ENCODE data around the gene LYRM9. TPM values are rescaled to one million over a fixed set of nuclear protein-coding genes. Genes with fewer than 3 reads are reported as not detected.

Gene LYRM9
- total RNA-seq, 1 experiment from 2014 or later: 6.4 TPM

DNA sequence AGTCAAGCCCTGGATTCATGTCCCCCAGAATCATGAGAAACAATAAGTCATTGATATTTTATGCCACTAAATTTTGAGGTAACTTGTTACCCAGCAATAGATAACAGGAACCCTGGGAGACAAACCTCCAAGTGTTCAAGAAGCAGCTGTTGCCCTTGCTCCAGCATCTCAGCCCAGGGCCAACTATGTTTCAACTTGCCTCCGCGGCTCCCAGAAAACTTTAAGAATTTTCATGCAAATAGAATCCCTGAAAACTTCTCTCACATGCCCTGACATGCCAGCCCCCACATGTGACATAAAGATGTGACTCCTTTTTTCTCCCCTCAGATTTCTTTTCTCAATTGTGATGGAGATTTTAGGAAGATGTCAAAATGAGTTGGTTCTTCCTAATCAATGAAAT lies 22.8 kb downstream of the LYRM9 start:
- H3K4me1 Mint-ChIP-seq (ENCODE audit: insufficient read depth, unreplicated experiment): peaks cover 8% of the 10 kb centered on the region
- H3K36me3 Mint-ChIP-seq (ENCODE audit: insufficient read depth, unreplicated experiment): no peaks in the 10 kb centered on the region
- DNase-seq (ENCODE audit: unreplicated experiment): no peak
- intact Hi-C loops (cut with micrococcal nuclease): no loop called here
- no peak overlapping the region for H3K27ac Mint-ChIP-seq (ENCODE audit: low read depth, unreplicated experiment)
- peaks cover 12% of the 10 kb centered on the region for H3K27me3 Mint-ChIP-seq (ENCODE audit: insufficient read depth, unreplicated experiment)
- CTCF ChIA-PET: interaction anchor here (0.6 to 4.6 kb wide), 2 partner anchors 65 to 271 kb away, joined by 3 to 22 read pairs; no protein-coding TSS in a partner anchor
- no TSS peak for BruUV-seq (replicated peaks)
- H3K4me3 Mint-ChIP-seq (ENCODE audit: unreplicated experiment): no peak overlapping the region
- POLR2A ChIA-PET: interaction anchor here (0.7 kb wide), 1 partner anchor 610 kb away, joined by 3 read pairs; no protein-coding TSS in a partner anchor
- TF ChIP-seq, protein P1, sequence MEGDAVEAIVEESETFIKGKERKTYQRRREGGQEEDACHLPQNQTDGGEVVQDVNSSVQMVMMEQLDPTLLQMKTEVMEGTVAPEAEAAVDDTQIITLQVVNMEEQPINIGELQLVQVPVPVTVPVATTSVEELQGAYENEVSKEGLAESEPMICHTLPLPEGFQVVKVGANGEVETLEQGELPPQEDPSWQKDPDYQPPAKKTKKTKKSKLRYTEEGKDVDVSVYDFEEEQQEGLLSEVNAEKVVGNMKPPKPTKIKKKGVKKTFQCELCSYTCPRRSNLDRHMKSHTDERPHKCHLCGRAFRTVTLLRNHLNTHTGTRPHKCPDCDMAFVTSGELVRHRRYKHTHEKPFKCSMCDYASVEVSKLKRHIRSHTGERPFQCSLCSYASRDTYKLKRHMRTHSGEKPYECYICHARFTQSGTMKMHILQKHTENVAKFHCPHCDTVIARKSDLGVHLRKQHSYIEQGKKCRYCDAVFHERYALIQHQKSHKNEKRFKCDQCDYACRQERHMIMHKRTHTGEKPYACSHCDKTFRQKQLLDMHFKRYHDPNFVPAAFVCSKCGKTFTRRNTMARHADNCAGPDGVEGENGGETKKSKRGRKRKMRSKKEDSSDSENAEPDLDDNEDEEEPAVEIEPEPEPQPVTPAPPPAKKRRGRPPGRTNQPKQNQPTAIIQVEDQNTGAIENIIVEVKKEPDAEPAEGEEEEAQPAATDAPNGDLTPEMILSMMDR (IDR thresholded peaks at IDR 0.05; ENCODE audit: unreplicated experiment): no peak
- no peaks in the 10 kb centered on the region for H3K9me3 Mint-ChIP-seq (ENCODE audit: unreplicated experiment)

DNA sequence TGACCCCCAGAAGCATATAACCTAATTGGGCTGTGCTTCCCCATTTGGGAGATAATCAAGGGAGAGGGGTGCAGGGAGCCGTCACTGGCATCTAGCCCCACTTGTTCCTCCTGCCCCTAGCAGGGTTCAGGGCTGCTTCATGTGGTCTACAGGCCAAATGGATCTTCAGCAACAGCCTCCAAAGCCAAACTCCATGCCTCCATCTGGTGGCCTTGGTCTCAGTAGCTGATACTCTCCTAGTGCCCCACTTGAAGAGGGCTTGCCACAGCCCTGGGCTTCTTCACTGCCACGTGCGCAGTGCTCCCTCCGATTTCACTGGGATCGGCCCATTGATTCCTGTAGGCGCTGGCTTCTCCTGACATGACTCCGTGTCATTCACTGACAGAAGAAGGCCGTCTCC lies 24.6 kb downstream of the LYRM9 start:
- intact Hi-C loops (cut with micrococcal nuclease): no loop called here
- DNase-seq (ENCODE audit: unreplicated experiment): no peak
- TF ChIP-seq, protein P1 (IDR thresholded peaks at IDR 0.05; ENCODE audit: unreplicated experiment): no peak
- BruUV-seq (replicated peaks): no TSS peak
- no peak overlapping the region for H3K4me3 Mint-ChIP-seq (ENCODE audit: unreplicated experiment)
- no peaks in the 10 kb centered on the region for H3K36me3 Mint-ChIP-seq (ENCODE audit: insufficient read depth, unreplicated experiment)
- no peaks in the 10 kb centered on the region for H3K9me3 Mint-ChIP-seq (ENCODE audit: unreplicated experiment)
- H3K27me3 Mint-ChIP-seq (ENCODE audit: insufficient read depth, unreplicated experiment): peaks cover 23% of the 10 kb centered on the region
- ChIA-PET CTCF (interaction anchor here (1.2 to 4.6 kb wide), 3 partner anchors 11 to 108 kb away, joined by 4 to 22 read pairs (median 6); no protein-coding TSS in a partner anchor), POLR2A (no interaction called here)
- no peak overlapping the region for H3K27ac Mint-ChIP-seq (ENCODE audit: low read depth, unreplicated experiment)
- H3K4me1 Mint-ChIP-seq (ENCODE audit: insufficient read depth, unreplicated experiment): peaks cover 2% of the 10 kb centered on the region

DNA sequence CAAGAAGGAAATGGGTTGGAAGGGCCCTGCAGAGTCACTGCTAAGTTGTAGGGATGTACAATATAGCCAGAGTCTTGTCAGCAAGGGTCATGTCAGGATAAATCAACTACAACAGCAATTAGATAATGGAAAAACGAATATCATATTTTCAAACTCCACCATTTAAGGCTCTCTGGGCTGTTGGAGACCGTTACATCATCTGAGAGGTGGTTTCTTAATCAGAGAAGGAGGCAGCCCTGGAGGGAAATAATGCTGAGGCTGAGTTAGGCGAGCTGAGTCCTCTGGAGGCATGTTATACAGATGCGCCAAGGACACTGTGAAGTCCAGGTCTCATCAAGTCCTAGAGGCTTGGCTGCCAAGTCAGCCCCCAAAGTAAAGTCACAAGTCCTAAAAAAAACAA lies 30.3 kb downstream of the LYRM9 start:
- H3K27me3 Mint-ChIP-seq (ENCODE audit: insufficient read depth, unreplicated experiment): peaks cover 55% of the 10 kb centered on the region
- H3K4me1 Mint-ChIP-seq (ENCODE audit: insufficient read depth, unreplicated experiment): peaks cover 5% of the 10 kb centered on the region
- no peak overlapping the region for H3K27ac Mint-ChIP-seq (ENCODE audit: low read depth, unreplicated experiment)
- H3K4me3 Mint-ChIP-seq (ENCODE audit: unreplicated experiment): no peak overlapping the region
- TF ChIP-seq, protein P1 (IDR thresholded peaks at IDR 0.05; ENCODE audit: unreplicated experiment): no peak
- no peaks in the 10 kb centered on the region for H3K9me3 Mint-ChIP-seq (ENCODE audit: unreplicated experiment)
- POLR2A ChIA-PET: interaction anchor here (0.7 kb wide), 1 partner anchor 57 kb away, joined by 3 read pairs; no protein-coding TSS in a partner anchor
- intact Hi-C loops (cut with micrococcal nuclease): loop anchor here (5.0 kb wide), 1 partner anchor 56 kb away; no protein-coding TSS in a partner anchor
- CTCF ChIA-PET: interaction anchor here (1.6 kb wide), 1 partner anchor 57 kb away, joined by 6 read pairs; no protein-coding TSS in a partner anchor
- no peaks in the 10 kb centered on the region for H3K36me3 Mint-ChIP-seq (ENCODE audit: insufficient read depth, unreplicated experiment)
- no peak for DNase-seq (ENCODE audit: unreplicated experiment)
- no TSS peak for BruUV-seq (replicated peaks)

DNA sequence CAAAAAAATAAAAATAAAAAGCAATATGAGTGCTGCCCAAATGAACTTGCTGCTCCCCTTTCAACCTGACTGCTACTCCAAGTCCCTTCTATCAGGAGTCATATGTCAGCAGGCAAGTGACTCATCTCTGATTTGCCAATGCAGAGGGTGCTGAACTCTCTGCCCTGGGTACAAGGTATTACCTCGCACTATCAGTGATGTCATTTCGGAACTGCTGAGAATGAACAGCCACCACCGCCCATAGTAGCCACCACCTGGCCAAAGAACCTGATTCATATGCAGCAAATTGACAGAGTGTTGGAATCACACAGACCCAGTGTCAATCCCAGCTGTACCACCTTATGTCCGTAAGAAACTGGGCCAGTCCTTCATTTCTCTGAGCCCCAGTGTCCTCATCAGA lies 31.2 kb downstream of the LYRM9 start:
- Mint-ChIP-seq H3K4me3 (ENCODE audit: unreplicated experiment) (no peak overlapping the region), H3K27me3 (ENCODE audit: insufficient read depth, unreplicated experiment) (peaks cover 60% of the 10 kb centered on the region), H3K4me1 (ENCODE audit: insufficient read depth, unreplicated experiment) (peaks cover 5% of the 10 kb centered on the region), H3K36me3 (ENCODE audit: insufficient read depth, unreplicated experiment) (no peaks in the 10 kb centered on the region), H3K9me3 (ENCODE audit: unreplicated experiment) (no peaks in the 10 kb centered on the region), H3K27ac (ENCODE audit: low read depth, unreplicated experiment) (no peak overlapping the region)
- no TSS peak for BruUV-seq (replicated peaks)
- intact Hi-C loops (cut with micrococcal nuclease): loop anchor here (5.0 kb wide), 1 partner anchor 55 kb away; no protein-coding TSS in a partner anchor
- CTCF ChIA-PET: interaction anchor here (1.0 kb wide), 1 partner anchor 10 kb away, joined by 3 read pairs; no protein-coding TSS in a partner anchor
- TF ChIP-seq, protein P1 (IDR thresholded peaks at IDR 0.05; ENCODE audit: unreplicated experiment): no peak
- peak; percentile 65 for DNase-seq (ENCODE audit: unreplicated experiment)
- POLR2A ChIA-PET: interaction anchor here (0.6 to 0.9 kb wide), 3 partner anchors 14 to 261 kb away, joined by 3 to 4 read pairs (median 3); no protein-coding TSS in a partner anchor
